B cell (primary cell): ENCODE data around the gene DNAH12. TPM values are rescaled to one million over a fixed set of nuclear protein-coding genes. Genes with fewer than 3 reads are reported as not detected.

ENCODE experiments used
- ATAC-seq: fragments of 200-7000 bp; cut with Tn5 transposase; one replicate; pipeline ENCODE4 v1.10.0; 2021; ENCODE audit warnings: low read depth, mild to moderate bottlenecking, moderate number of reproducible peaks, moderate library complexity
- CTCF ChIA-PET: fragments of 350-600 bp; sonication (Branson Sonifier 250); formaldehyde crosslinking; loops from one replicate; lab custom pipeline; 2021; ENCODE audit warnings: antibody characterized with exemption, inconsistent platforms; lab: Charles Lee
- POLR2A ChIA-PET: fragments of 350-600 bp; sonication (Branson Sonifier 250); formaldehyde crosslinking; loops from one replicate; lab custom pipeline; 2021; ENCODE audit warnings: antibody characterized with exemption; lab: Charles Lee
- DNase-seq: peaks from one replicate; pipeline ENCODE4 v3.0.0; 2013
- H2AFZ ChIP-seq: 2 replicates; pipeline ENCODE4 v1.6.1; 2012; ENCODE audit warnings: mild to moderate bottlenecking, low read depth, low read length; ENCODE audit not compliant: insufficient read depth, poor library complexity, severe bottlenecking
- H3K27ac ChIP-seq, 2 donors: 1 replicate in 1 of 2; 2 replicates in 1 of 2; pipeline ENCODE4 v1.5.1; 2012 to 2013; ENCODE audit warnings: low read length in 2 of 2, mild to moderate bottlenecking in 2 of 2, moderate library complexity in 1 of 2
- H3K27me3 ChIP-seq, 4 experiments: fragments of 200-600 bp in 1 of 4; sonication (generic) in 1 of 4; replicated peaks in 1 of 4; 1 replicate in 2 of 4; 2 replicates in 2 of 4; pipeline versions ENCODE4 v1.6.1 to v1.7.0; 2013 to 2016; ENCODE audit warnings: low read length in 3 of 4, mild to moderate bottlenecking in 2 of 4, mixed read lengths in 1 of 4, moderate library complexity in 1 of 4; ENCODE audit not compliant: insufficient read depth in 4 of 4, control insufficient read depth in 3 of 4; ENCODE audit errors: control extremely low read depth in 1 of 4
- H3K36me3 ChIP-seq, 2 experiments: replicated peaks in 1 of 2; 1 replicate in 1 of 2; 2 replicates in 1 of 2; pipeline versions ENCODE4 v1.6.1 to v1.7.1; 2013; ENCODE audit warnings: low read length in 1 of 2; ENCODE audit not compliant: insufficient read depth in 2 of 2, control insufficient read depth in 1 of 2; ENCODE audit errors: control extremely low read depth in 1 of 2, extremely low read depth in 1 of 2
- H3K4me1 ChIP-seq, 2 donors: fragments of 200-600 bp in 1 of 2; sonication (generic) in 1 of 2; 1 replicate in 1 of 2; 2 replicates in 1 of 2; pipeline versions ENCODE4 v1.5.1 to v1.6.1; 2013 to 2017; ENCODE audit warnings: low read length in 2 of 2; ENCODE audit not compliant: control insufficient read depth in 2 of 2, insufficient read depth in 2 of 2
- H3K4me2 ChIP-seq: replicated peaks from 2 replicates; pipeline ENCODE3; 2012; ENCODE audit warnings: mild to moderate bottlenecking, low read depth, low read length; ENCODE audit not compliant: poor library complexity, severe bottlenecking
- H3K4me3 ChIP-seq, 5 experiments: fragments of 200-600 bp in 1 of 5; sonication (generic) in 1 of 5; 1 replicate in 3 of 5; 2 replicates in 2 of 5; pipeline versions ENCODE4 v1.5.1 to v1.7.0; 2011 to 2016; ENCODE audit warnings: low read length in 4 of 5, mild to moderate bottlenecking in 4 of 5, low read depth in 2 of 5, control low read depth in 1 of 5, moderate library complexity in 1 of 5; ENCODE audit not compliant: insufficient read depth in 1 of 5; ENCODE audit errors: control extremely low read depth in 1 of 5, extremely low read depth in 1 of 5
- H3K79me2 ChIP-seq: fragments of 200-600 bp; sonication (generic); one replicate; pipeline ENCODE4 v1.6.0; 2016; ENCODE audit warnings: low read length; ENCODE audit not compliant: control insufficient read depth, insufficient read depth
- H3K9ac ChIP-seq: fragments of 200-600 bp; sonication (generic); 2 replicates; pipeline ENCODE4 v1.6.1; 2017; ENCODE audit warnings: mild to moderate bottlenecking, low read length, moderate library complexity
- H3K9me3 ChIP-seq, 3 donors: one replicate each; pipeline versions ENCODE4 v1.6.1 to v1.7.1; 2013; ENCODE audit warnings: low read length in 2 of 3; ENCODE audit not compliant: control insufficient read depth in 2 of 3, insufficient read depth in 1 of 3; ENCODE audit errors: control extremely low read depth in 1 of 3
- H4K20me1 ChIP-seq: 2 replicates; pipeline ENCODE4 v1.6.0; 2012; ENCODE audit warnings: mild to moderate bottlenecking, low read length; ENCODE audit not compliant: insufficient read depth, control insufficient read depth, poor library complexity, severe bottlenecking
- H3K27ac Mint-ChIP-seq: one replicate; pipeline ENCODE4 v1.8.0; 2021; ENCODE audit warnings: mixed read lengths
- H3K27me3 Mint-ChIP-seq: one replicate; pipeline ENCODE4 v1.8.0; 2021; ENCODE audit warnings: mixed read lengths
- H3K4me1 Mint-ChIP-seq: one replicate; pipeline ENCODE4 v1.8.0; 2021; ENCODE audit warnings: mixed read lengths
- H3K4me3 Mint-ChIP-seq: one replicate; pipeline ENCODE4 v1.8.0; 2021; ENCODE audit warnings: mixed read lengths
- H3K9me3 Mint-ChIP-seq: one replicate; pipeline ENCODE4 v1.8.0; 2022; ENCODE audit warnings: mixed read lengths; ENCODE audit not compliant: insufficient read depth
- CTCF ChIP-seq: fragments of 200-600 bp; IDR thresholded peaks from one replicate; pipeline ENCODE4 v1.8.0; 2022; ENCODE audit warnings: antibody characterized with exemption, mild to moderate bottlenecking
- EZH2 ChIP-seq: IDR thresholded peaks from 2 replicates; pipeline ENCODE4 v1.6.1; 2012; ENCODE audit warnings: borderline replicate concordance, low read depth, mild to moderate bottlenecking, moderate library complexity, low read length; ENCODE audit not compliant: insufficient read depth, poor library complexity, severe bottlenecking
- WGBS: methylation state at CpG from one replicate; pipeline ENCODE4 v1.1.5; 2013; ENCODE audit warnings: missing lambda C conversion rate; ENCODE audit not compliant: insufficient coverage; 5-methylcytosine and 5-hydroxymethylcytosine counted together
- intact Hi-C: fragments of 100-400 bp; cut with micrococcal nuclease; formaldehyde crosslinking; loops from one replicate; pipeline ENCODE4 v1.10.0; 2022
- polyA plus RNA-seq: library from polyadenylated mRNA; depleted of rRNA; stranded (reverse); fragments of >200 nt; gene quantifications from 2 replicates; pipeline ENCODE4 v1.2.3, GENCODE V29; 2012
- small RNA-seq: library from RNA; depleted of rRNA; stranded (forward); fragments of <200 nt; gene quantifications from one replicate; pipeline ENCODE3, GENCODE V24; 2012; ENCODE audit warnings: low replicate concordance, low read depth; ENCODE audit not compliant: insufficient read length
- total RNA-seq, 2 donors: library from RNA; stranded (reverse); fragments of 120-200 nt in 1 of 2; gene quantifications; 1 replicate in 1 of 2; 2 replicates in 1 of 2; pipeline versions ENCODE4 v1.2.3 to v1.2.4, GENCODE V29; 2013 to 2022

Gene DNAH12
- total and polyA plus RNA-seq, 2 donors (not counting 1 experiment from before 2014, with no cell fraction given), result 0.09 to 0.17 TPM

GRCh38 chr3:57244946-57245345 lies 299.2 kb downstream of the DNAH12 start:
- Histone ChIP-seq H3K4me2 (no peak overlapping the region), H3K4me3 (no peak overlapping the region), H3K9me3 (no peaks in the 10 kb centered on the region), H4K20me1 (peaks cover 8% of the 10 kb centered on the region), H3K4me1 (no peaks in the 10 kb centered on the region), H3K36me3 (peaks cover 32 to 92% of the 10 kb centered on the region in 2 experiments), H3K79me2 (peaks cover 11% of the 10 kb centered on the region), H3K9ac (no peak overlapping the region), H3K27me3 (no peaks in the 10 kb centered on the region), H3K27ac (no peak overlapping the region), H2AFZ (no peak overlapping the region)
- Mint-ChIP-seq H3K4me3 (no peak overlapping the region), H3K4me1 (no peaks in the 10 kb centered on the region), H3K27ac (no peak overlapping the region), H3K9me3 (no peaks in the 10 kb centered on the region), H3K27me3 (no peaks in the 10 kb centered on the region)
- TF ChIP-seq CTCF, result no peak
- TF ChIP-seq EZH2, result no peak
- no peak for ATAC-seq
- whole genome bisulfite sequencing, result no CpG with 5 or more reads among the region's 2 CpGs
- ChIA-PET CTCF (interaction anchor here (0.9 kb wide), 1 partner anchor 75 kb away, joined by 4 read pairs; no protein-coding TSS in a partner anchor), POLR2A (no interaction called here)
- intact Hi-C loops, result no loop called here
- DNase-seq, result no peak

Small RNA genes within 50 kb of the gene (small RNA-seq; reads per million reads assigned to genes)
- gene RF00019 (not detected), gene RNU6-108P (not detected), gene RNU6-1181P (not detected), gene RNU6-483P (not detected)

Other genes starting within 250 kb of the DNAH12 start
- 18.3 and 19.6 TPM in 2 replicates for gene PDE12, start 11.9 kb upstream of the DNAH12 start, total RNA-seq
- gene PDE12, start 11.9 kb upstream of the DNAH12 start, polyA plus RNA-seq, result 7.3 and 11.2 TPM in 2 replicates
- 37.5 and 38.1 TPM in 2 replicates for gene ARF4, start 53.0 kb upstream of the DNAH12 start, total RNA-seq
- 30.2 and 65.4 TPM in 2 replicates for gene ARF4, start 53.0 kb upstream of the DNAH12 start, polyA plus RNA-seq
- 31.5 and 37.6 TPM in 2 replicates for gene DENND6A, start 148.7 kb upstream of the DNAH12 start, total RNA-seq
- gene DENND6A, start 148.7 kb upstream of the DNAH12 start, polyA plus RNA-seq, result 10.0 and 17.5 TPM in 2 replicates
- gene SLMAP, start 212.0 kb upstream of the DNAH12 start, total RNA-seq, result 67.2 and 70.8 TPM in 2 replicates
- gene SLMAP, start 212.0 kb upstream of the DNAH12 start, polyA plus RNA-seq, result 9.7 and 19.3 TPM in 2 replicates